Thyroid gland (tissue), 4 donors: ENCODE measurements around the gene FGF5. TPM values are rescaled to one million over a fixed set of nuclear protein-coding genes. Genes with fewer than 3 reads are reported as not detected.

Experiments
- DNase-seq, 2 donors: peaks; one replicate each; pipeline ENCODE4 v3.0.0-alpha.2; 2019
- H3K27ac ChIP-seq, 3 donors: fragments of 200-600 bp; sonication (generic); 1 replicate in 2 of 3; 2 replicates in 1 of 3; pipeline ENCODE4 v1.5.1; 2016 to 2019; ENCODE audit warnings: mild to moderate bottlenecking in 1 of 3, moderate library complexity in 1 of 3
- H3K27me3 ChIP-seq: fragments of 200-600 bp; sonication (generic); one replicate; pipeline ENCODE4 v1.5.1; 2019
- H3K36me3 ChIP-seq, 2 donors: fragments of 200-600 bp; sonication (generic); one replicate each; pipeline ENCODE4 v1.5.1; 2016 to 2019
- H3K4me1 ChIP-seq, 2 donors: fragments of 200-600 bp; sonication (generic); one replicate each; pipeline ENCODE4 v1.5.1; 2017 to 2019
- H3K4me3 ChIP-seq, 3 donors: fragments of 200-600 bp; sonication (generic); replicated peaks in 1 of 3; 1 replicate in 2 of 3; 2 replicates in 1 of 3; pipeline ENCODE4 v1.5.1; 2016; ENCODE audit warnings: mild to moderate bottlenecking in 1 of 3
- H3K9me3 ChIP-seq: fragments of 200-600 bp; sonication (generic); one replicate; pipeline ENCODE4 v1.5.1; 2017
- CTCF ChIP-seq, 6 experiments: fragments of 200-600 bp in 3 of 6; fragments of 450-650 bp in 3 of 6; sonication (generic) in 3 of 6; IDR thresholded peaks; one replicate each; pipeline ENCODE4 v1.5.1; 2016 to 2019; ENCODE audit warnings: antibody characterized with exemption in 6 of 6, mild to moderate bottlenecking in 2 of 6, inconsistent platforms in 1 of 6, moderate library complexity in 1 of 6
- POLR2A ChIP-seq, 2 donors: fragments of 450-650 bp; IDR thresholded peaks; one replicate each; pipeline ENCODE4 v1.6.1; 2017; ENCODE audit warnings: antibody characterized with exemption in 2 of 2, mild to moderate bottlenecking in 2 of 2, moderate library complexity in 1 of 2
- WGBS, 2 donors: methylation state at CpG; one replicate each; pipeline ENCODE4 v1.1.5; 2017; 5-methylcytosine and 5-hydroxymethylcytosine counted together
- intact Hi-C: fragments of 100-400 bp; cut with DNase I; formaldehyde crosslinking; loops from one replicate; pipeline ENCODE4 v1.15.1; 2023
- total RNA-seq, 4 donors: library from RNA; depleted of rRNA; stranded (reverse); fragments of >200 nt; gene quantifications; one replicate each; pipeline ENCODE4 v1.2.3, GENCODE V29; 2016

The FGF5 gene
- total RNA-seq, 4 donors from 2014 or later, result not detected

- H3K4me3 ChIP-seq, result no peak overlapping the region
- intact Hi-C loops, result no loop called here
- WGBS, 2 donors, result 45 to 48% methylated on average over 10 of the region's 10 CpGs
- no peaks in the 10 kb centered on the region for H3K9me3 ChIP-seq
- peak overlapping the region in 1 of 3 donors; percentile 11 for H3K27ac ChIP-seq
- no peaks in the 10 kb centered on the region for H3K4me1 ChIP-seq
- peak; percentile 15 to 21 for DNase-seq
- no peaks in the 10 kb centered on the region for H3K27me3 ChIP-seq
- no peak for TF ChIP-seq CTCF (IDR thresholded peaks at IDR 0.05)
- TF ChIP-seq POLR2A (IDR thresholded peaks at IDR 0.05), result no peak
- no peaks in the 10 kb centered on the region for H3K36me3 ChIP-seq
These were observed 41.5 kb downstream of the FGF5 start for GRCh38 chr4:80307774-80308465.

GRCh38 chr4:80308466-80308822 lies 42.0 kb downstream of the FGF5 start:
- Histone ChIP-seq H3K9me3 (no peaks in the 10 kb centered on the region), H3K27ac (no peak overlapping the region), H3K4me1 (no peaks in the 10 kb centered on the region), H3K27me3 (no peaks in the 10 kb centered on the region), H3K4me3 (no peak overlapping the region), H3K36me3 (no peaks in the 10 kb centered on the region)
- 59 to 65% methylated on average over 4 of the region's 4 CpGs for WGBS, 2 donors
- no peak for DNase-seq
- intact Hi-C loops, result no loop called here
- TF ChIP-seq POLR2A (IDR thresholded peaks at IDR 0.05) (no peak), CTCF (IDR thresholded peaks at IDR 0.05) (no peak)

DNA sequence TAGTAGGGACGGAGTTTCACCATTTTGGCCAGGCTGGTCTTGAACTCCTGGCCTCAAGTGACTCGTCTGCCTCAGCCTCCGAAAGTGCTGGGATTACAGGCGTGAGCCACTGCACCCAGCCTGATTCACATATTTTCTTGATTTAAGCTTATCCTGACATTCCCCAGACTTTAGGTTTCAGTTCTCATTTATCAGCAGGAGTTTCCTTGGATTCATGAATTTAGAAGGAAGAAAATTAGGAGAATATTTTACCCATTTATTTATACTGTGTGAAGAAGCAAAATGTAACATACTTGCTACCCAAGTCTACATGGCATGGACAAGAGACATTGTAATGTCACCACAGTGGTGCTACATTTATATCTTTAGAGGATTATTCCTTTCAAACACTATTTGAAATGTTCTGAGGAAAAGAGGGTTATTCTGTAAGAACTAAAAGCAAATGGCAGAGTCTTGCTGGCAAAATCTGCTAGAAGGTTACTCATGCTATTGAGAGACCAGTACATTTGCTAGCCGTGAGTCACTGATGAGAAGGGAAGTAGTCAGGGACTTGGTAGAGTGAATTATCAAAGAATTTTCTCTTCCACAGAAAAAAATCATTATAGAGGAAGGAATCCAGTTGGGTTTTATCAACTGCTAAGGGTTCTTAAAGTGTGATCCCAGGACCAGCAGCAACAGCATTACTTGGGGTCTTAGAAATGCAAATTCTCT lies 43.0 kb downstream of the FGF5 start:
- H3K27me3 ChIP-seq, result no peaks in the 10 kb centered on the region

GRCh38 chr4:80311130-80311529 lies 44.7 kb downstream of the FGF5 start:
- no peaks in the 10 kb centered on the region for H3K27me3 ChIP-seq
- H3K4me1 ChIP-seq, result no peaks in the 10 kb centered on the region
- no peaks in the 10 kb centered on the region for H3K9me3 ChIP-seq
- DNase-seq, result no peak
- intact Hi-C loops, result no loop called here
- WGBS, 2 donors, result 92 to 94% methylated on average over 3 of the region's 3 CpGs
- no peaks in the 10 kb centered on the region for H3K36me3 ChIP-seq
- H3K27ac ChIP-seq, result no peak overlapping the region
- no peak overlapping the region for H3K4me3 ChIP-seq
- no peak for TF ChIP-seq POLR2A (IDR thresholded peaks at IDR 0.05)
- TF ChIP-seq CTCF (IDR thresholded peaks at IDR 0.05), result no peak

More for the DNA sequence above, 43.0 kb downstream of the FGF5 start:
- intact Hi-C loops, result no loop called here
- 68 to 71% methylated on average over 5 of the region's 5 CpGs for WGBS, 2 donors
- no peaks in the 10 kb centered on the region for H3K36me3 ChIP-seq
- TF ChIP-seq CTCF (IDR thresholded peaks at IDR 0.05) (no peak), POLR2A (IDR thresholded peaks at IDR 0.05) (no peak)
- DNase-seq, result no peak
- H3K4me3 ChIP-seq, result no peak overlapping the region
- no peak overlapping the region for H3K27ac ChIP-seq
- no peaks in the 10 kb centered on the region for H3K9me3 ChIP-seq
- no peaks in the 10 kb centered on the region for H3K4me1 ChIP-seq

DNA sequence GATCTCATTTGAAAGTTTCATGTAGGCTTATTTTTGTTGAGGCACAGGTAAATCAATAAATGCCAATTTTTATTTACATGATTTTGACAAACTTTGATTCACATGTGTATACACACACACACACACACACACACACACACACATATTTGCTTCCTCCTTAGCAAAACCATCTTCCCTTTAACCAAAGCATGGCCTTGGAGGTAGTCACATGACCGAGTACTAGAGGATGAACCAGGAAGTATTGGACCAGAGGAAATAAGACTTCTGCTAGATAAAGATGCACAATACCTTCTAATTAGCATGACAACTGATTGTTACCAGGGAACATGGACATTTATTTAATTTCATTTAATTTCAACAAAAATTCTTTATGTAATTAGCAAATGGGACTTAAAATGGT lies 45.7 kb downstream of the FGF5 start:
- Histone ChIP-seq H3K27ac (no peak overlapping the region), H3K27me3 (no peaks in the 10 kb centered on the region), H3K4me3 (no peak overlapping the region), H3K4me1 (no peaks in the 10 kb centered on the region), H3K9me3 (no peaks in the 10 kb centered on the region), H3K36me3 (no peaks in the 10 kb centered on the region)
- no peak for DNase-seq
- TF ChIP-seq CTCF (IDR thresholded peaks at IDR 0.05) (no peak), POLR2A (IDR thresholded peaks at IDR 0.05) (no peak)
- WGBS, 2 donors, result 84 to 89% methylated on average over 1 of the region's 1 CpG
- intact Hi-C loops, result no loop called here
